SKM-1 (cell line): ENCODE measurements around the gene SLC40A1.

Experiments used
- DNase-seq: peaks from one replicate; lab custom pipeline; 2025; ENCODE audit not compliant: unreplicated experiment; lab: John Stamatoyannopoulos, UW

Gene SLC40A1

GRCh38 chr2:189517847-189518535 is 62.6 kb downstream of the SLC40A1 start:
- no peak for DNase-seq

GRCh38 chr2:189516546-189516945 is 64.0 kb downstream of the SLC40A1 start:
- DNase-seq, result no peak

- DNase-seq, result no peak
These were observed 65.3 kb downstream of the SLC40A1 start for GRCh38 chr2:189515264-189515663.

DNA sequence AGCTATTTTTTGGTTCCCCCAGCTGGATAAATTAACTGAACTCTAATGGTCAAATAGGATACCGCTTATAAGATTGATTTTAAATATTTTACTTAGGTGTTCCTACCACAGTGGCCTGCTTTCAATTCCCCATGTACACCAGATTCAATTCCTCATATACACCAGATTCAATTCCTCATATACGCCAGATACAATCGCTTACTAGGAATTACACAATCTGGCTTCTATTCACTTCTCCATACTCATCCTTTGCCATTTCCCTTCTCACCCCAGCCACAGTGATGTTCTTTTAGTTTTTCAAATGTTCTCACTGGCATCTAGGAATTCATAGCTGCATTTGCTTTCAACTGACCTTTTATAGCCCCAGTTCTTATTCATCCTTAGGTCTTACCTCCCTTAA is 66.5 kb downstream of the SLC40A1 start:
- DNase-seq, result peak; percentile 55

DNA sequence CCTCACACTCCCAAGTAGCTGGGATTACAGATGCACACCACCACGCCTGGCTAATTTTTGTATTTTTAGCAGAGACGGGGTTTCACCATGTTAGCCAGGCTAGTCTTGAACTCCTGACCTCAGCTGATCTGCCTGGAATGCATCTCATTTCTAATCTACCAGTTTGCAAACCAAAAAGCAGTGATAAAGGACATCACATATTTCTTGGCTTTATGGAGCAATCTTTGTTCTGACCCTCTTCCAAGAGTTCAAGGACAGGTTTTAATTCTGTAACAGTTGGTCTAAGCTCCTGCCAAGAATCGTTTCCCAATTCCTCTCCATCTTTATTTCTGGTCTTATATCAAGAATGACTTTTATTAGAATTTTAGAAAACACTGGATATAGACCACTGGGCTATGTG is 67.7 kb downstream of the SLC40A1 start:
- DNase-seq, result no peak

- DNase-seq, result no peak
These were observed 68.6 kb downstream of the SLC40A1 start for GRCh38 chr2:189511960-189512319.

DNA sequence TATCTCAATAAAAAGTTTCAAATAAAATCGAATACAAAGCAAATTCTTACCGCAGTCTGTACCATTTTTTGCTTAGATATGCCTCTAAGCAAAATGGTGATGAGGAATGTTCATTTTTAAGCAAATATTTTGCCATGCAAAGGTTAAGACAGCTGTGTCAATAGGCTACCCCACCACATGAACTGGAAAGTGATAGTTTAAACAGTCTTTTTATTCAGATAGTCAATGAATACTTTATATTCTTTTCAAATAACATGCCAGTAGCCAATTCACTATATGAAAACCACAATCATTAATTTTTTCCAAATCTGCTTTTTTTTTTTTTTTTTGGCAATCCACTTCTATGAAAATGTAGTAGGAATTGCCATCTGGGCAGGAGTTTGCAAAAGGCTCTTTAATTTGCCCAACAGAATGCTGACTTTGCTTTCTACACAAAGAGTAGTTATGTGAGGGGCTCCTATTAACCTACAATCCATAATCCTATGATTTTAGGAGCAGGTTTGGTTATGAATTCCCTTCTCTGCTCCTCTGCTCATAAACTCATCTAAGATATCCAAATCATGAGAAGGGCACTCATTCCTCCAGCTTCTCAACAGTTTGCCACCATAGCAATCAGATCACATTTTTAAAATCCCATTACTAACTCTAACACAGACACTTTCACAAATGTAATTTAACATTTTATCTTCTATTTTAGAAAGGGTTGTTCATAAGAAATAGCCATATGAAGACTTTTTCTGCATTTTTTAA is 69.2 kb downstream of the SLC40A1 start:
- no peak for DNase-seq
